GM21526 (cell line): ENCODE measurements around the gene SPSB3.

ENCODE experiments used
- ATAC-seq: cut with Tn5 transposase; IDR thresholded peaks from one replicate; pipeline ENCODE4 v1.9.1; 2021; ENCODE audit warnings: moderate library complexity; ENCODE audit not compliant: unreplicated experiment, low FRiP score

Gene SPSB3

GRCh38 chr16:1765826-1766225 is 16.5 kb downstream of the SPSB3 start:
- ATAC-seq, result no peak

- ATAC-seq, result no peak
These were observed 17.4 kb downstream of the SPSB3 start for GRCh38 chr16:1764971-1765370.

GRCh38 chr16:1763521-1764511 is 18.6 kb downstream of the SPSB3 start:
- no peak for ATAC-seq

- no peak for ATAC-seq
These were observed 19.4 kb downstream of the SPSB3 start for GRCh38 chr16:1762879-1763520.

DNA sequence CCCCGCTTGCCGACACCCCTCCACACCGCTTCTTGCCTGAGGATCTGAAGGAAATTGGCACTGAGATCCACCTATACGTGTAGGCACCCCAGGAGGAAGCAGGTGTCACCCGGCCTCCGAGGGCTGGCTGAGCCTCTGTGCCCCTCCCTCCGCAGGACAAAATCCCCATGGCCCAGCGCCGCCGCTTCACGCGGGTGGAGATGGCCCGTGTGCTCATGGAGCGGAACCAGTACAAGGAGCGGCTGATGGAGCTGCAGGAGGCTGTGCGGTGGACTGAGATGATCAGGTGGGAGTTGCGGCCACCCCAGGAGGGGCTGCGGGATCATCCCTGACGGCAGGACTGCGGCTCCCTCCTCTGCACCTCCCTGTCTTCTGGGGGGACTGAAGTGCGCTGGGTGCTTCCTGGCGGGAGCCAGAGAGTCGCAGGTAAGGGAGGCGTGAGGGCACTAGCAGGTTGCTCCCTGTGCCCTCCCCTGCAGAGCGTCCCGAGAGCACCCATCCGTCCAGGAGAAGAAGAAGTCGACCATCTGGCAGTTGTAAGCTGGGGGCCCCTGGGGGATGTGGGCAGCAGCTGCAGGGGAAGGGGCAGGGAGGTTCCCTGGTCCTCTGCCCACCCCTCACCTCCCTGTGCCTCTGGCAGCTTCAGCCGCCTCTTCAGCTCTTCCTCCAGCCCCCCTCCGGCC is 20.0 kb downstream of the SPSB3 start:
- ATAC-seq, result no peak

DNA sequence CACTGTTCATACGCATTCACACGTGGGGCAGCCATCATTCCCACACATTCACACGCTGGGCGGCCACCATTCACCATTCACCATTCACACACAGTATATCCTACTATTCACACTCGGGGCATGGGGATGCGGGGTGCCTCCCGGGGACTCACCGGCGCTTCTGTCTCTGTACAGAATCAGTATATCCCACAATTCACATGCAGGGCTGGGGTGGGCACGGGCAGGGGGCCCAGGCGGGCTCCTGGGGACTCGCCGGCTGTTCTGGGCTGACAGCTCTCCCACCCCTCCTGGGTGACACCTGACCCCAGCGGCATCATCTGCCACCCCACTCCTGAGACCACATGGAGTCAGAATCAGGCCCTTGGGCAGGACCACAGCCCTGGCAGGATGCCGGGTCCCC is 20.6 kb downstream of the SPSB3 start:
- no peak for ATAC-seq

DNA sequence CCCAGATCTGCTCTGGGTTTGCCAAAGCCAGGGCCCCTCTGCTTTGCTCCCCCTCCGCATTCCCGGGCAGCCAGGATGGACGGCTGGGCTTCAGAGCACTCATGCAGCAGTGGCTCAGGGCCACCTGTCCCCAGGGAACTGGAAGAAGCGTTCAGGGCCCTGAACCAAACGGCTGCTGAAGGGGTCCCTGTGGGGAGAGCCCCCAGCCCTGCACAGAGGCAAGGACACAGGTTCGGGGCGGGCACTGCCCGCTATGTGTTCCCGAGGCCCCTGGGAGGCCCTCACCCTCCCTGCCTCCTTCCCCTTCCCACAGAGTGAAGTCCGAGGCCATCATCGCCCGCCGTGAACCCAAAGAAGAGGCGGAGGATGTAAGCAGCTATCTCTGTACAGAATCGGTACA is 21.5 kb downstream of the SPSB3 start:
- no peak for ATAC-seq

- ATAC-seq, result no peak
These were observed 22.9 kb downstream of the SPSB3 start for GRCh38 chr16:1759511-1759910.

DNA sequence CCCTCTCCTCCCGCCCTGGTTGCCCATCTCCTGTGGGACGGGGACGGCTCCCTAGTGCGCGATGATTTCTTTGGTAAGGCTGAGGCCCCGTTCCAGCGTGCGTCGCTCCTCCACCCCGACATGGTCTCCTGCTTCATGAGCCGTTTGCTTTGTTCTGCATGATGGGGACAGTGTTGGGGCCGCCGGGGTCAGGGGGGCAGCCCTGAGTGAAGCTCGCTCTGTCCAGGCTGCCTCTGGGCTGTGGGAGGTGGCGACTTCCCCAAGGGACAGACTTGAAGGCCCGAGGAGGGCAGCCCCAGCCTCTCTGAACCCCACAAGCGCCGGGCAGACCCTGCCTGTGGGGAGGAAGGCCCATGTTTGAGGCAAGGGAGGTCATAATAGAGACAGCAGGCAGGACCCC is 23.4 kb downstream of the SPSB3 start:
- no peak for ATAC-seq

DNA sequence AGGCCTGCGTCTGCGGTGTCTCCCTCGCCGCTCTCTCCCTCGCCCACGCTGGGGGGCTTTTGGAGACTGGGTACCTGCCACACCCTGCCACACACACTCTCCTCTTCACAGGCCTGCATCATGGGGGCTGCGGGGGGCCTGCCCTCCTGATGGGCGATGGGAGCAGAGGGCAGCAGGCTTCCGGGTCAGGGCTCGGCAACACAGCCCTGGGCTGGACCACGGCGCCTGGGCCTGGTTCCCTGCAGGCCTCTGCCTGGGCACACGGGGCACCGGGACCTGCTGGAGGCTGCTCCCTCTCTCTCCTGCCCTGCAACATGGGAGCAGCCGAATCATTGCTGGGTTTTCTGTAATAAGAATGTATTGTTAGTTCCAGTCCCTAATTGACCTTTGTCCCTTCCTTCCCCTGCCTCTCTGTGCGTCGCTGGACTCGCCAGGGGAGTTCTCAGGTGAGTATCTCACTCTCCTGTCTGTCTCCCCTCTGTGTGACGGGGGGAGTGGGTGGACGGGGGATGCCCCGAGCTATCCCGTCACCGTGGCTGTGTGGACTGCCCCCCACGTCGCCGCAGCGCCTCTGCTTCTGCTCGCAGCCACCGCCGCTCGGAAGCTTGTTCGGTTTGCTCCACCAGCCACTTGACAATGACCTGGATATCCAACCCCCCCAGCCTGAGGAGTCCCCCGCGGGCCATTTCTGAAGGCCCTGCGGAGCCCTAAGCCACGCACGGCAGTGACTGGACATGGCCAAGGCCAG is 24.5 kb downstream of the SPSB3 start:
- ATAC-seq, result no peak

- no peak for ATAC-seq
These were observed 28.2 kb downstream of the SPSB3 start for GRCh38 chr16:1754204-1754603.

GRCh38 chr16:1752853-1753252 is 29.5 kb downstream of the SPSB3 start:
- no peak for ATAC-seq

DNA sequence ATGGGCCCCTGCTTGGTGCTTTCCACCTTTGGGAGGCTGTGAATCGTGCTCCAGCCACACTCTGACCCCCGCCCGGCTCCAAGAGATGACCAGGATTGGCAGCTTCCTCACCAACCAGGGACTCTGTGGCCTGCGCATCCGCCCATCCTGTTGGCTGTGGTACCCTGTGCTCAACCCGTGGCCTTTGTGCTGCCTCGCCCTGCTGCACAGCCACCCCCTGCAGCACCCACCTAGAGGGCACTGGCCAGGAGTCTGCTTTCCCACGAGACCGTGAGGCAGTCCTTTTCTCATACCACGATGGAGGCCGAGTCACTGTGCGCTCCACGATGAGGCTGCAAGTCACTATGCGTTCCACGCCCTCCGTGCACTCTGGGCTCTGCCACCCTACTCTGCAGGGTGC is 30.4 kb downstream of the SPSB3 start:
- ATAC-seq, result no peak

GRCh38 chr16:1749152-1750117 is 32.9 kb downstream of the SPSB3 start:
- ATAC-seq, result no peak

GRCh38 chr16:1747934-1748333 is 34.4 kb downstream of the SPSB3 start:
- ATAC-seq, result no peak

DNA sequence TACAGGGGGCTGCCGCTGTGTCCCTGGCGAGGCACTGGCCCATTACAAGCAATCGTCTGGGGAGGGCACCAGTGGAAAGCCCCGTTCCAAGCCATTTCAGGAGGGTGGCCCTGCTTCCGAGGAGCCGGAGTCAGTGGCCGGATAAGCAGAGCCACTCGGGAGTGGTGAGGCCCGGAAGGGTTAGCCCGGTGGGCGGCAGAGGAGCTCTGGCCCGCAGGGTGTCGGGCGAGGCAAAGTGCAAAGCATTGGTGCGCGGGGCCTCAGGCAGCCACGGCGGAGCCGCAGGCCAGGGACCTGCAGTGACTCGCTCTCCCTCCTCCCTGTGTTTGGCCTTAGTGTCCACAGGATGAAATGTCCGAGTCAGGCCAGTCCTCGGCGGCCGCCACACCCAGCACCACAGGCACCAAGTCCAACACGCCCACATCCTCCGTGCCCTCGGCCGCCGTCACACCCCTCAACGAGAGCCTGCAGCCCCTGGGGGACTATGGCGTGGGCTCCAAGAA is 35.6 kb downstream of the SPSB3 start:
- ATAC-seq, result no peak

- ATAC-seq, result no peak
These were observed 36.3 kb downstream of the SPSB3 start for GRCh38 chr16:1745900-1746692.

DNA sequence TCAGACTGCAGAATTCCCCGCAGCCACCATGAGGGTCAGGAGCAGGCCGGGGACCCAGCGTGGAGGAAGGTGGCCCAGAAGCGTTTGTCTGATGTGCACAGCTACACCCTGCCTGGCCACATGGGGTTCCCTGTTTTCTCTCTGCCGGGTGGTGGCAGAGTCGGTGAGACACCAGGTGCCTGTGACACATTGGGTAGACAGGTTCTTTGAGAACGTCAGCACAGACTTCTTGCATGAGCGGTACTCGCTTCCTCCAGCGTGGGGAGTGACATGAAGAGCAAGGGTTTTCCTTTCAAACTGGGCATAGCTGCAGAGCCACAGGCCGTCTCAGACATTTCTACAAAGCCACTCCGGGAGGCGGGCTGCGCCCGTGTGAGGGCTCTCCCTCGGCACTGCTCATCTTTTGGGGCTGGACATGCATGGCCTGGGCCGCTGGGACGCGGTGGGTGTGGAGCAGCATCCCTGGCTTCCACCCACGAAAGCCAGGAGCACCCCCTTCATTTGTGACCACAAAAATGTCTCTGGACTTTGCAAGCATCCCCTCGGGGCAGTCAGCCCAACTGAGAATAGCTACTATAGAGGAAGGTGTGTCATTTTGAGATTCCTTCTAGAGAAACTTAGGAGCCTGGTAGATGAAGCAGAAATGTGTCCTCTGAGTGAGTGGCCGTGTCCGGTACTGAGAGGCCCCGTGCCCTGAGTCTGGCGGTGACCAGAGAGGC is 37.0 kb downstream of the SPSB3 start:
- ATAC-seq, result no peak
